ENCODE results near the gene IGSF3.

DNA sequence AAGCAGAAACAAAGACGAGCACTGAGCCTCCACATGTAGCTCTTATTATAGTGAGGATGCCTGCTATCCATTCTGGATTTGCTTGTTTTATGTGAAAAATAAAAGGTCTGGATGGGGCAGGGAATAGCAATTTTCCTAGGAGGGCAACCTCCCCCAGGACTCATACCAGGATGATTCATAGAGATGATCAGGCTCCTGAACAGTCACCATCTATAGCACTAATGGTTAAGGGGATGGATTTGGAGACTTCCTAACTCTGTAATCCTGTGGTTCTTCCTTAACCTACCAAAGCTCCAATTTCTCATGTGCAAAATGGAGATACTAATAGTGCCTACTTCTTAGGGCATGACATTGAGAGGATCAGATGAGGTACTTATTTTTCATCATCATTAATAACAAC, 62.2 kb downstream of the IGSF3 start:
- TF ChIP-seq RFX5 (IDR thresholded peaks at IDR 0.05; ENCODE audit: low read depth, low read length) (no peak), POLR2AphosphoS5 (IDR thresholded peaks at IDR 0.05; ENCODE audit: low read length) (no peak), HCFC1 (IDR thresholded peaks at IDR 0.05; ENCODE audit: low read length) (no peak), BRCA1 (IDR thresholded peaks at IDR 0.05; ENCODE audit: low read depth, low read length) (no peak), POLR2A (IDR thresholded peaks at IDR 0.05; ENCODE audit: low read depth, low read length) (no peak), RUNX3 (IDR thresholded peaks at IDR 0.05; ENCODE audit: low read length) (no peak)
- TF ChIP-seq, protein P1, sequence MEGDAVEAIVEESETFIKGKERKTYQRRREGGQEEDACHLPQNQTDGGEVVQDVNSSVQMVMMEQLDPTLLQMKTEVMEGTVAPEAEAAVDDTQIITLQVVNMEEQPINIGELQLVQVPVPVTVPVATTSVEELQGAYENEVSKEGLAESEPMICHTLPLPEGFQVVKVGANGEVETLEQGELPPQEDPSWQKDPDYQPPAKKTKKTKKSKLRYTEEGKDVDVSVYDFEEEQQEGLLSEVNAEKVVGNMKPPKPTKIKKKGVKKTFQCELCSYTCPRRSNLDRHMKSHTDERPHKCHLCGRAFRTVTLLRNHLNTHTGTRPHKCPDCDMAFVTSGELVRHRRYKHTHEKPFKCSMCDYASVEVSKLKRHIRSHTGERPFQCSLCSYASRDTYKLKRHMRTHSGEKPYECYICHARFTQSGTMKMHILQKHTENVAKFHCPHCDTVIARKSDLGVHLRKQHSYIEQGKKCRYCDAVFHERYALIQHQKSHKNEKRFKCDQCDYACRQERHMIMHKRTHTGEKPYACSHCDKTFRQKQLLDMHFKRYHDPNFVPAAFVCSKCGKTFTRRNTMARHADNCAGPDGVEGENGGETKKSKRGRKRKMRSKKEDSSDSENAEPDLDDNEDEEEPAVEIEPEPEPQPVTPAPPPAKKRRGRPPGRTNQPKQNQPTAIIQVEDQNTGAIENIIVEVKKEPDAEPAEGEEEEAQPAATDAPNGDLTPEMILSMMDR (IDR thresholded peaks at IDR 0.05 in 2 of 3, conservative IDR thresholded peaks at IDR 0.05 in 1 of 3; ENCODE audit: control insufficient read depth in 2 of 3, extremely low read depth in 1 of 3, insufficient read depth in 1 of 3, low read depth in 3 of 3, low read length in 3 of 3): no peak
- TF ChIP-seq, protein P2, sequence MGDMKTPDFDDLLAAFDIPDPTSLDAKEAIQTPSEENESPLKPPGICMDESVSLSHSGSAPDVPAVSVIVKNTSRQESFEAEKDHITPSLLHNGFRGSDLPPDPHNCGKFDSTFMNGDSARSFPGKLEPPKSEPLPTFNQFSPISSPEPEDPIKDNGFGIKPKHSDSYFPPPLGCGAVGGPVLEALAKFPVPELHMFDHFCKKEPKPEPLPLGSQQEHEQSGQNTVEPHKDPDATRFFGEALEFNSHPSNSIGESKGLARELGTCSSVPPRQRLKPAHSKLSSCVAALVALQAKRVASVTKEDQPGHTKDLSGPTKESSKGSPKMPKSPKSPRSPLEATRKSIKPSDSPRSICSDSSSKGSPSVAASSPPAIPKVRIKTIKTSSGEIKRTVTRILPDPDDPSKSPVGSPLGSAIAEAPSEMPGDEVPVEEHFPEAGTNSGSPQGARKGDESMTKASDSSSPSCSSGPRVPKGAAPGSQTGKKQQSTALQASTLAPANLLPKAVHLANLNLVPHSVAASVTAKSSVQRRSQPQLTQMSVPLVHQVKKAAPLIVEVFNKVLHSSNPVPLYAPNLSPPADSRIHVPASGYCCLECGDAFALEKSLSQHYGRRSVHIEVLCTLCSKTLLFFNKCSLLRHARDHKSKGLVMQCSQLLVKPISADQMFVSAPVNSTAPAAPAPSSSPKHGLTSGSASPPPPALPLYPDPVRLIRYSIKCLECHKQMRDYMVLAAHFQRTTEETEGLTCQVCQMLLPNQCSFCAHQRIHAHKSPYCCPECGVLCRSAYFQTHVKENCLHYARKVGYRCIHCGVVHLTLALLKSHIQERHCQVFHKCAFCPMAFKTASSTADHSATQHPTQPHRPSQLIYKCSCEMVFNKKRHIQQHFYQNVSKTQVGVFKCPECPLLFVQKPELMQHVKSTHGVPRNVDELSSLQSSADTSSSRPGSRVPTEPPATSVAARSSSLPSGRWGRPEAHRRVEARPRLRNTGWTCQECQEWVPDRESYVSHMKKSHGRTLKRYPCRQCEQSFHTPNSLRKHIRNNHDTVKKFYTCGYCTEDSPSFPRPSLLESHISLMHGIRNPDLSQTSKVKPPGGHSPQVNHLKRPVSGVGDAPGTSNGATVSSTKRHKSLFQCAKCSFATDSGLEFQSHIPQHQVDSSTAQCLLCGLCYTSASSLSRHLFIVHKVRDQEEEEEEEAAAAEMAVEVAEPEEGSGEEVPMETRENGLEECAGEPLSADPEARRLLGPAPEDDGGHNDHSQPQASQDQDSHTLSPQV (IDR thresholded peaks at IDR 0.05): no peak
